Measurements from ENCODE around the gene CMSS1. TPM values are rescaled to one million over a fixed set of nuclear protein-coding genes. Genes with fewer than 3 reads are reported as not detected.

The CMSS1 gene
- total and polyA plus RNA-seq, 3 donors from 2014 or later = 24.6 to 47.9 (median 24.9) TPM

- 87 to 91% methylated on average over 2 of the region's 2 CpGs for WGBS, 2 donors
- no peaks in the 10 kb centered on the region for H3K4me1 ChIP-seq
- H3K27ac ChIP-seq = no peak overlapping the region
- H3K4me3 ChIP-seq = no peak overlapping the region
- H3K27me3 ChIP-seq = no peaks in the 10 kb centered on the region
- TF ChIP-seq CTCF (IDR thresholded peaks at IDR 0.05) (no peak), POLR2A (IDR thresholded peaks at IDR 0.05) (no peak)
- H3K36me3 ChIP-seq (ENCODE audit: low read depth, missing control alignments) = no peaks in the 10 kb centered on the region
- H3K9me3 ChIP-seq = no peaks in the 10 kb centered on the region
- intact Hi-C loops (cut with DNase I; ENCODE audit: low total_unique reads) = no loop called here
- DNase-seq = no peak
Observed at GRCh38 chr3:99858469-99858868, 40.8 kb downstream of the CMSS1 start.

- no peak overlapping the region for H3K4me3 ChIP-seq
- no peaks in the 10 kb centered on the region for H3K4me1 ChIP-seq
- no peak for TF ChIP-seq CTCF (IDR thresholded peaks at IDR 0.05)
- TF ChIP-seq POLR2A (IDR thresholded peaks at IDR 0.05) = no peak
- no peak overlapping the region for H3K27ac ChIP-seq
- WGBS, 2 donors = 41 to 59% methylated on average over 1 of the region's 1 CpG
- H3K36me3 ChIP-seq (ENCODE audit: low read depth, missing control alignments) = no peaks in the 10 kb centered on the region
- H3K9me3 ChIP-seq = no peaks in the 10 kb centered on the region
- H3K27me3 ChIP-seq = no peaks in the 10 kb centered on the region
- intact Hi-C loops (cut with DNase I; ENCODE audit: low total_unique reads) = no loop called here
- no peak for DNase-seq
Observed at GRCh38 chr3:99859825-99860224, 42.2 kb downstream of the CMSS1 start.

GRCh38 chr3:99861216-99861615 lies 43.6 kb downstream of the CMSS1 start:
- 48 to 74% methylated on average over 1 of the region's 1 CpG for WGBS, 2 donors
- TF ChIP-seq CTCF (IDR thresholded peaks at IDR 0.05) (no peak), POLR2A (IDR thresholded peaks at IDR 0.05) (no peak)
- Histone ChIP-seq H3K27me3 (no peaks in the 10 kb centered on the region), H3K27ac (no peak overlapping the region), H3K4me3 (no peak overlapping the region), H3K4me1 (no peaks in the 10 kb centered on the region), H3K36me3 (ENCODE audit: low read depth, missing control alignments) (no peaks in the 10 kb centered on the region), H3K9me3 (no peaks in the 10 kb centered on the region)
- no peak for DNase-seq
- intact Hi-C loops (cut with DNase I; ENCODE audit: low total_unique reads) = no loop called here

- Histone ChIP-seq H3K36me3 (ENCODE audit: low read depth, missing control alignments) (no peaks in the 10 kb centered on the region), H3K4me3 (no peak overlapping the region), H3K27me3 (no peaks in the 10 kb centered on the region), H3K4me1 (peaks cover 8% of the 10 kb centered on the region), H3K27ac (no peak overlapping the region), H3K9me3 (no peaks in the 10 kb centered on the region)
- TF ChIP-seq POLR2A (IDR thresholded peaks at IDR 0.05) = no peak
- TF ChIP-seq CTCF (IDR thresholded peaks at IDR 0.05) = no peak
- 76 to 80% methylated on average over 2 of the region's 2 CpGs for WGBS, 2 donors
- DNase-seq = no peak
- intact Hi-C loops (cut with DNase I; ENCODE audit: low total_unique reads) = no loop called here
Observed at GRCh38 chr3:99862208-99862607, 44.5 kb downstream of the CMSS1 start.

- no peak overlapping the region for H3K4me3 ChIP-seq
- H3K27me3 ChIP-seq = no peaks in the 10 kb centered on the region
- no peaks in the 10 kb centered on the region for H3K9me3 ChIP-seq
- 90 to 91% methylated on average over 5 to 6 of the region's 6 CpGs for WGBS, 2 donors
- H3K27ac ChIP-seq = no peak overlapping the region
- peaks cover 11% of the 10 kb centered on the region for H3K4me1 ChIP-seq
- no peak for DNase-seq
- H3K36me3 ChIP-seq (ENCODE audit: low read depth, missing control alignments) = no peaks in the 10 kb centered on the region
- no peak for TF ChIP-seq CTCF (IDR thresholded peaks at IDR 0.05)
- no peak for TF ChIP-seq POLR2A (IDR thresholded peaks at IDR 0.05)
- intact Hi-C loops (cut with DNase I; ENCODE audit: low total_unique reads) = no loop called here
Observed at GRCh38 chr3:99863002-99863401, 45.3 kb downstream of the CMSS1 start.
